ENCODE measurements around the gene SLC18B1.

The SLC18B1 gene

DNA sequence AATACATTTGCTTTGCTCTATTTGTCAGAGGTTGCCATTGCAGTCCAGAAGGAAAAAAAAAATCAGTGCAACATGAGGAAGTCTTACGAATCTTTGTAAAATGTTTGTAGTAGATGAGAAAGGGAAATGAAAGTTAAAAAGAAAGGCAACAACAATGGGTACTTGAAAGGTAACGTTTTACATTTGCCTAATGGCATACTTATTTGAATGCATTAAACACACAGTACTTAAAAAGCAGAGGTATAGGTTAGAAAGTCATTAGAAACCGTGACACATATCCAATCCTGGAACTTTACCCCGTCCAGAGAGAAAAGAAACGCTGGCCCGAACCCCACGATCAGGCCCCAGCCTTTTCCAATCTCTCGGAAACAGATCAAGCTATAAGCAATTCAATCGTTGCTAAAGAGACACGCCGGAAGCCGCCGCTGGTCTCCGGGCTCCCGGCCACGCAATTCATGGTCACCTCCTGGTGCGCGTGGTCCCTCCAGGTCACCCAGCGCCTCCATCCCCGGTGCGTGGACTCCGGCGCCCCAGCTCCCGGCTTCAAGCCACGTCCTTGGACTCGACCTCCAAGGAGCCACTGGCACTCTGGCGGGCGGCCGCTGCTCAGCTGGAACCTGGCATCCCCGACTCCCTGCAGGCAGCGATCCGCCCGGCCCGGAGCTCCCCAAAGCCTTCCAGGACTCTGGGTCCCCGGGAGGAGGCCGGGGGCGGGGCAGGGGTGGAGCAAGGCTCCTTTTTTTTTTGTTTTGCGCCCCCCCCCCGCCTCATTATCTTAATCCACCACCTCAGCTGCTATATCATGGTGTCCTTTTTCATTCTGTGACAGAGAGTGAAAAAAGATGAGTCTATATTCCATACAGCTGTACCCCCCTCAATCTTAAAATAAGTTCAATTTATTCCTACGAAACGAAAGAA lies at the start of gene SLC18B1:
Gene SLC18B1 (minus strand): TSS at position 687 of the 918 bp plus-strand sequence. CDS start 181 bp downstream, at position 506.
- no peaks in the 10 kb centered on the region for H4K20me1 ChIP-seq
- TF ChIP-seq Cebpa-rat (IDR thresholded peaks at IDR 0.05) = no peak
- H3K36me3 ChIP-seq = peaks cover 7% of the 10 kb centered on the region; the same call in 1 of the 2 replicates
- H3K4me1 ChIP-seq = peaks cover 6% of the 10 kb centered on the region; the same call in 1 of the 2 replicates
- H3K27me3 ChIP-seq = no peaks in the 10 kb centered on the region
- H3K27ac ChIP-seq = peak within 1 kb of the TSS; percentile 80
- no peak within 1 kb of the TSS; the same call in none of the 2 replicates for H3K4me2 ChIP-seq
- no peaks in the 10 kb centered on the region for H3K9me3 ChIP-seq
- peak within 1 kb of the TSS; percentile 91 for H3K4me3 ChIP-seq
- H3K9ac ChIP-seq = peak within 1 kb of the TSS; percentile 88

DNA sequence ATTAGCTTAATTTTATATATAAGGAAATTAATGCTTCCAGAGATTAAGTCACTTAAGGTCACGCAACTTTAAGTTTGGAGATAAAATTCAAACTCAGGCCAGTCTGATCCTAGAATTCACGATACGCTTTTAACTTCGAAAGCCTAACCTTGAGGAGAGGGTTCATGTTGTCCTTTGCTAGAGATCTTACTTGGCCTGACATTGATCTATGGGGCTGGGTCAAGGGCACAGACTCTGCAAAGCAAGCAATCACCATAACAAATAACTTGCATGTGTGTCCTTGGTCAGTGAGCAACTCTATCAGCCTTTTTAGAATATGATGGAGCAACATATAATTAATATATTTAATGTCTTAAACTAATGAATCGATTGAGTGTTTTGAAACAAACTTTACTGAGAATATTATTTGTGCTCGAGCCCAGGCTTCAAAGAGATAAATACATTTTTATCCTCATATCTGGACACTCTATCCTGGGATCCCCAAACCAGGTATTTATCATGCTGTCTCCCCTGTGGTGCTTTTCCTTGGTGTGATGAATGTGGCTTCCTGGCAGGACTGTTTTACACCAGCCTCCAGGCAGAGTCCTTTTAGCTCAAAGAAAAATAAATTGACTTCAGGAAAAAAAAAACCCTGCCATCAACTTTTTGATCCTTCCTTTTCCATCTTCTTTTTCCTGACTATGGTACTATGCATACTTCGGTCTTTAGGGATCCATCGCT lies 45.0 kb upstream of the SLC18B1 start:
- no peak overlapping the region for H3K4me2 ChIP-seq
- H3K36me3 ChIP-seq = no peaks in the 10 kb centered on the region
- no peak for TF ChIP-seq Cebpa-rat (IDR thresholded peaks at IDR 0.05)

DNA sequence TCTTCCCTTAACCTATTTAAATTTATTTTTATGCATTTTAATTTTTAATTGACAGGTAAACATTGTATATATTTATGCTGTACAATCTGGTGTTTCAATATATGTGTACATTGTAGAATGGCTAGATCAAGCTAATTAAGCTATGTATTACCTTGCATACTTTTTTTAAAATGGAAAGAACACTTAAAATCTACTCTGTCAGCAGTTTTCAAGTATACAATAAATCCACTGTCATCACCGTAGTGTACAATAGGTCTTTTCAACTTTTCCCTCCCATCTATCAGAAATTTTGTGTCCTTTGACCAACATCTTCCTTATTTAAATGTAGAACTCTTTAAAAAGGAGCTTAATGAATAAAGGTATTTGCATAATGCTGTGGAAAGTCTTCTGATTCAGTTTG lies 43.5 kb upstream of the SLC18B1 start:
- Histone ChIP-seq H3K4me3 (no peak overlapping the region), H3K4me1 (no peaks in the 10 kb centered on the region), H3K9ac (no peak overlapping the region), H3K27ac (no peak overlapping the region), H4K20me1 (no peaks in the 10 kb centered on the region), H3K9me3 (no peaks in the 10 kb centered on the region), H3K36me3 (no peaks in the 10 kb centered on the region), H3K4me2 (no peak overlapping the region), H3K27me3 (no peaks in the 10 kb centered on the region)
- no peak for TF ChIP-seq Cebpa-rat (IDR thresholded peaks at IDR 0.05)

More for the DNA sequence above, 45.0 kb upstream of the SLC18B1 start:
- no peaks in the 10 kb centered on the region for H3K4me1 ChIP-seq
- H3K27ac ChIP-seq = no peak overlapping the region
- no peaks in the 10 kb centered on the region for H3K9me3 ChIP-seq
- no peaks in the 10 kb centered on the region for H3K27me3 ChIP-seq
- no peak overlapping the region for H3K9ac ChIP-seq
- H3K4me3 ChIP-seq = no peak overlapping the region
- no peaks in the 10 kb centered on the region for H4K20me1 ChIP-seq

DNA sequence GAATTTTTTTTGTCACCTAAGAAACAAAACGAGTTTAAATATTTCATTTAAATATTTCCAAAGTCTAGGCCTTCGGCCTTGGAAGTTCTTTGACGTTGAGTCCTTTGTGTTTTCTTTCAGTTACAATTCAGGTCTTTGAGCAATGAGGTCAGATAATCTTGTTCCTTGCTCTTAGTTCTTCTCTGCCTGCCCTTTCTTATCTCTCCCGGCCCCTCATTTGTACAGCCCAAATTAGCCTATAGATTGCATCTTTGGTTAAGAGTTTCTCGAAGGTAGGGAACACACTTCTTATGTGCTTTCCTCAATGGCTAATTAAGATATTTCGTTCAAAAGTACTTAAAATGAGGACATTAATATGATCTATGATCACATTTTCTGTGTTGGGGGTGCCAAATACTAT lies 34.5 kb upstream of the SLC18B1 start:
- no peaks in the 10 kb centered on the region for H3K36me3 ChIP-seq
- no peak overlapping the region for H3K9ac ChIP-seq
- TF ChIP-seq Cebpa-rat (IDR thresholded peaks at IDR 0.05) = no peak
- H3K4me1 ChIP-seq = no peaks in the 10 kb centered on the region
- no peak overlapping the region for H3K4me3 ChIP-seq
- no peaks in the 10 kb centered on the region for H3K27me3 ChIP-seq
- no peak overlapping the region for H3K27ac ChIP-seq
- 0 out of 2 replicates have a peak, but pooled peaks cover 3% of the 10 kb centered on the region for H3K9me3 ChIP-seq
- no peaks in the 10 kb centered on the region for H4K20me1 ChIP-seq
- no peak overlapping the region for H3K4me2 ChIP-seq

DNA sequence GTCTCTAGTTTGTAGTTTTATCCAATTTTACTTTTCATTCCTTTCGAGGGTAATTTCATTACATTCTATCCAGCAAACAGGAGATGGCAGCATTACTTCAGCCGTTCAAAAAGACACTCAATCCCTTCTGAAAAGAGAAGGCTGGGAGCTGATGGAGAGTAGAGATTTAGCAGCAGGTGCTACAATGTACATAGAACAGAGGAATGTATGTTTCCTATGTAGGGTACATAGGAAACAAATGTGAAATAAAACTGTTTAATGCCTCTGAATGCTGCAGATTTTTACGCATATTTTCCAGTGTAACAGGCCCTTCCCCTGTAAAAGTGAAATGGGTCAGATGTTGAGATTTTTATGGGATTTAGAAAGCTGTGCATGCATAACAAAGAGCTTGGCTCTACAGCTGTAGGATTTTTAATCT lies 31.9 kb upstream of the SLC18B1 start:
- no peak for TF ChIP-seq Cebpa-rat (IDR thresholded peaks at IDR 0.05)
- H3K4me1 ChIP-seq = no peaks in the 10 kb centered on the region
- H4K20me1 ChIP-seq = no peaks in the 10 kb centered on the region
- no peaks in the 10 kb centered on the region for H3K9me3 ChIP-seq
- no peak overlapping the region for H3K9ac ChIP-seq
- no peak overlapping the region for H3K27ac ChIP-seq
- no peaks in the 10 kb centered on the region for H3K36me3 ChIP-seq
- no peak overlapping the region for H3K4me2 ChIP-seq
- no peaks in the 10 kb centered on the region for H3K27me3 ChIP-seq
- H3K4me3 ChIP-seq = no peak overlapping the region

DNA sequence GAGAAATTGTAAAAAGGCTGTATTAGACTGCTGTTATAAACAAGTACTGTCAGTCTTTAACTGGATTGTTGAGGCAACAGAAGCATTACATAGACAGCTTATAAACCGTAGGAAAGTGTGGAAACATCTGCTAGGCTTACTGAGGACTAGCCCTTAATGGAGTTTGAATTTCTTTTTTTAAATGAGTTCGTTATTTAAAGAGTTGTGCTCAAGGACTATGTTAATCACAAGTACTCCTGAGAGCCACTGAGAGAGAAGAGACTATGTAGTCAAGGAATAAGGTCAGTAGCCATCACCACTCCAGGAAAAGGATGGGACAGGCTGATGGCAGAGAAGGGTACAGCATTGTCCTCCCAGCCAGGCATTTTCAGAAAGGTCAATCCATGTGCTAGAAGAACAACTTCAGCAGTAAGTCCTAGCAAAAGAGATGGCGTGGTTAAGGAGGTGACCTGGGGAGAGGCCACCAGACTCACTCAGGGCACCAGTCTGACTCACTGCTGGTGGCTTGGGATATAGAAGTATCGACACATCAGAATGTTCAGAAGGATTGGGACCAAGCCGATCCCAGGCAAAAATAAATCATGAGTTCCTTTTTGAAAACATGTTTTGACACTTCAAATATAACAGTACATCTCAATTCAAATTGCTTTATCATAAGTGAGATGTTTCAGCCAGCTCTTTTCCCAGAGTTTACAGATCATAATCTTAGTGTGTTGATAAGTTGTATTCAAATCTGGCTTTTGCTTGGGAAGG lies 22.4 kb upstream of the SLC18B1 start:
- Histone ChIP-seq H3K27me3 (no peaks in the 10 kb centered on the region), H3K4me1 (peaks cover 30% of the 10 kb centered on the region), H3K4me2 (no peak overlapping the region), H3K36me3 (peaks cover 45% of the 10 kb centered on the region), H3K9ac (peak overlapping the region; percentile 9; the same call in 1 of the 2 replicates), H3K27ac (no peak overlapping the region; the same call in 1 of the 2 replicates), H3K4me3 (no peak overlapping the region), H4K20me1 (peaks cover 55% of the 10 kb centered on the region), H3K9me3 (no peaks in the 10 kb centered on the region)
- TF ChIP-seq Cebpa-rat (IDR thresholded peaks at IDR 0.05) = no peak

DNA sequence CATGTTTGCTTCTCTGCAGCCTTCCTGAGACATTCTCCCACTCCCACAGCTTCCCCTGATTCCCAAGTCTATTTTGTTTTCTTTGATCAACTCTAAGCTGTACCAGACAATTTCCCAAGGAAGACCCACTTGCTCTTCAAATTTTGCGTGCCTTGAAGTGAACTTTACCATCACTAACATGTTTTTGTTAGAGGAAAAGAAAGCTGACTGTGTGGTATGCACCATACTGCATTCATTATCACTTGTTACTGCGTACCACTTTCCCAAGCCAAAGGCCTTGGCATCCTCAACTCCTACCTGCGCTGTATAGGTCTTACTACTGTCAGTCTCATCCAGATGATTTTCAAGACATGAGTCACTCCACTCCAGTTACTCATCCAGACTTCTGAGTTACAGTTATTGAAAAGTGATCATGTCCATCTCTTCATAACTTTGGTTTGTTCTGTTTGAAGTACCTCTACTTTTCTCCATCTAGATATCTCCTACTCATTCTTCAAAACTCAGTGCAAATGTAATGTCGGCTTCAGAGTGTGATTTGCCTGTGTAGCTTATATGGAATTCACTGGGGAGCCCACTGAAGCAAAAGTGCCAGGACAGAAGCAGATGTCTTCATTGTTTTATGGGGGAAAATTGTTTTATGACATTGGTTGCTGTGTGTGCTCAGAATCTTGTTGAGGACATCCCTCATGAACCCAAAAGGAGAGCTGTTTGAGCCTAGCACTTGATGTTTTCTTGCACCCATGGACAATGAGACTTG lies 21.1 kb upstream of the SLC18B1 start:
- no peak overlapping the region for H3K27ac ChIP-seq
- no peak overlapping the region for H3K9ac ChIP-seq
- H3K4me1 ChIP-seq = peaks cover 35% of the 10 kb centered on the region
- no peak for TF ChIP-seq Cebpa-rat (IDR thresholded peaks at IDR 0.05)
- H3K4me2 ChIP-seq = no peak overlapping the region
- peaks cover 55% of the 10 kb centered on the region for H3K36me3 ChIP-seq
- no peaks in the 10 kb centered on the region for H3K27me3 ChIP-seq
- H3K4me3 ChIP-seq = no peak overlapping the region
- no peaks in the 10 kb centered on the region for H3K9me3 ChIP-seq
- peaks cover 67% of the 10 kb centered on the region for H4K20me1 ChIP-seq

DNA sequence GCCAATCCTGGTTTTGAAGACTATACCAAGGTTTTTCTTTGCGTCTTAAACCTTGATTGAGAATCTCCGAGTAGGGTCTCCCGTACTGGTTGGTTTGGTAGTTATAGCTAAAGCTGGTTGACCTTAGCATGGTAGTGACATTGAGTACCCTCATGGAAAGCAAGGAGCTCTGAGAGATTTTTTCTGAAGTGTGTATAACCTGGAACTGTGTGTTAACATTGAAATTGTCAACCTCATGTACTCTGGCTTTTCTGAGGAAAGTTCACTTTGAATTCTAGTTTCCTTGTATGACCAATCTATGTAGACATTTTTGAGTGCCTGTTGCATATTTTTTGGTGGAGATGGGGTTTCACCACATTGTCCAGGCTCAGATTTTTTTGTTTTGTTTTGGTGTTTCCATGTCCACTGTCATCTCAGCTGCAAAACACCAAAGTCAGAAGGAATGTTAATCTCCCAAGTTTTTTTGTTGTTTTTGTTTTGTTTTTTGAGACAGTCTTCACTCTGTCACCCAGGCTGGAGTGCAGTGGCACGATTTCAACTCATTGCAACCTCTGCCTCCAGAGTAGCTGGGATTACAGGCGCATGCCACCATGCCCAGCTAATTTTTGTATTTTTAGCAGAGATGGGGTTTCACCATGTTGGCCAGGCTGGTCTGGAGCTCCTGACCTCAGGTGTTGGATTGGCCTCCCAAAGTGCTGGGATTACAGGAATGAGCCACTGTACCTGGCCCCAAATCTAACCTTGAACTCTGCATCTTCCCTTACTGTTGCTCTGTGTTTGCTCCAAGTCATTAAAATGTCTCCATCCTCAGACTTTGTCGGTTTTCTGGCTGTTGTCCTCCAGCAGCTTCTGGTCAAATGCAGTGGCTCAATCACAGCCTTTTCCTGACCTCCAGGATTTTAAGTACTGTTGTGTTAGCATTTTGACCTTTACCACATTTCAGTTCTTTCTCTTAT lies 20.2 kb upstream of the SLC18B1 start:
- Histone ChIP-seq H3K9ac (peak overlapping the region; percentile 20; the same call in 1 of the 2 replicates), H3K4me2 (peak overlapping the region; percentile 96; the same call in 1 of the 2 replicates), H3K36me3 (peaks cover 55% of the 10 kb centered on the region)

More for the DNA sequence above, 20.2 kb upstream of the SLC18B1 start:
- H3K4me1 ChIP-seq = peaks cover 35% of the 10 kb centered on the region
- H4K20me1 ChIP-seq = peaks cover 68% of the 10 kb centered on the region
- no peak overlapping the region for H3K4me3 ChIP-seq
- H3K27ac ChIP-seq = no peak overlapping the region
- no peaks in the 10 kb centered on the region for H3K9me3 ChIP-seq
- TF ChIP-seq Cebpa-rat (IDR thresholded peaks at IDR 0.05) = no peak
- H3K27me3 ChIP-seq = no peaks in the 10 kb centered on the region
